Muscle of back (tissue), 13 donors: ENCODE measurements around the gene TUBD1. TPM values are rescaled to one million over a fixed set of nuclear protein-coding genes. Genes with fewer than 3 reads are reported as not detected.
"Not testable (repeated sequence)": the region's sequence is repeated elsewhere in the genome, so short reads cannot be mapped to it uniquely, and the experiment has no call there.

Experiments used
- DNase-seq, 3 donors: peaks; one replicate each; pipeline versions ENCODE4 v3.0.0 to v3.0.0-alpha.2; 2013
- long read RNA-seq, 9 donors: transcript quantifications; one replicate each; lab custom pipeline, GENCODE V29; 2026
- polyA plus RNA-seq, 10 donors: library from polyadenylated mRNA; unstranded; fragments of 120-200 nt; gene quantifications; one replicate each; pipeline ENCODE4 v1.2.1, GENCODE V29; 2013; ENCODE audit not compliant: insufficient read length in 10 of 10

TUBD1 gene, protein sequence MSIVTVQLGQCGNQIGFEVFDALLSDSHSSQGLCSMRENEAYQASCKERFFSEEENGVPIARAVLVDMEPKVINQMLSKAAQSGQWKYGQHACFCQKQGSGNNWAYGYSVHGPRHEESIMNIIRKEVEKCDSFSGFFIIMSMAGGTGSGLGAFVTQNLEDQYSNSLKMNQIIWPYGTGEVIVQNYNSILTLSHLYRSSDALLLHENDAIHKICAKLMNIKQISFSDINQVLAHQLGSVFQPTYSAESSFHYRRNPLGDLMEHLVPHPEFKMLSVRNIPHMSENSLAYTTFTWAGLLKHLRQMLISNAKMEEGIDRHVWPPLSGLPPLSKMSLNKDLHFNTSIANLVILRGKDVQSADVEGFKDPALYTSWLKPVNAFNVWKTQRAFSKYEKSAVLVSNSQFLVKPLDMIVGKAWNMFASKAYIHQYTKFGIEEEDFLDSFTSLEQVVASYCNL
- polyA plus RNA-seq, result 10 to 100 TPM in 4 of 10 donors, 1 to 10 TPM in 6; 6.7 to 12.7 (median 9.2) TPM
- long read RNA-seq, donor 1, result 0 reads
- long read RNA-seq, donor 2, partial matches to known transcripts, result 0 of 1 reads
- long read RNA-seq, donor 2, other reads (novel, unspliced or antisense), result 0 of 1 reads
- long read RNA-seq, donor 3, result 0 reads
- long read RNA-seq, donor 4, result 0 reads
- long read RNA-seq, donor 5, partial matches to known transcripts, result 25 of 34 reads
- long read RNA-seq, donor 5, other reads (novel, unspliced or antisense), result 8 of 34 reads
- long read RNA-seq, donor 6, partial matches to known transcripts, result 0 of 2 reads
- long read RNA-seq, donor 6, other reads (novel, unspliced or antisense), result 0 of 2 reads
- long read RNA-seq, donor 7, result 0 reads
- long read RNA-seq, donor 8, result 0 reads
- long read RNA-seq, donor 9, result 0 reads

DNA sequence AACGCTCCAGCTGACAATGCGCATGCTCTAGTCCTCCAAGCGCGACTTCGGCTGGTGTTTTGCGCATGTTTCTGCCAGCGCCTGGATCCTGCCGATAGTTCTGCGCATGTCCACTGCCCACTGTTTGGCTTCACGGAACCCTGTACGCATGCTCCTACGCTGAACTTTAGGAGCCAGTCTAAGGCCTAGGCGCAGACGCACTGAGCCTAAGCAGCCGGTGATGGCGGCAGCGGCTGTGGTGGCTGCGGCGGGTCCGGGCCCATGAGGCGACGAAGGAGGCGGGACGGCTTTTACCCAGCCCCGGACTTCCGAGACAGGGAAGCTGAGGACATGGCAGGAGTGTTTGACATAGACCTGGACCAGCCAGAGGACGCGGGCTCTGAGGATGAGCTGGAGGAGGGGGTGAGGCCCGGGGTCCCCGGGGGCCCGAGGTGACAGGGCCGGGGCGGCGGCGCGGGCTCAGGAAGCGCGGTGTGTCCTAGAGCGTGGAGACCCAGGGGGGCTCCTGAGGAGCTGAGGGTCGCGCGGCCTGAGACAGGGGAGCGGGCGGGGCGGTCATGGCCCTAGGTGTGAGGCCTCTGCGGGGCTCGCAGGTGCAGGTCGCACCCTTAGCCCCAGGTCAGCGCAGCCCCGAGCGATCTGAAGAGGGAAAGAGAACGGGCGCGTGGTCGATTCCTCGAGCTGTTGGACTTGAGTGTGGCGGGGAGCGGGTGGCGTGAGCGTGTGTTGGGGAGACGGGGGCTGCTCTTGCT is at the start of gene TUBD1, which contains the start of gene RPS6KB1:
Gene TUBD1 (minus strand): TSS at position 20 of the 752 bp plus-strand sequence. CDS start 1,941 bp downstream, outside the sequence.
Gene RPS6KB1 (plus strand): TSS at position 198 of the 752 bp plus-strand sequence. CDS start 64 bp downstream, at position 262.
- DNase-seq, result peak; percentile 99 to 100 (median 100)

GRCh38 chr17:59941131-59941530 is 48.4 kb upstream of the TUBD1 start:
- no peak for DNase-seq

DNA sequence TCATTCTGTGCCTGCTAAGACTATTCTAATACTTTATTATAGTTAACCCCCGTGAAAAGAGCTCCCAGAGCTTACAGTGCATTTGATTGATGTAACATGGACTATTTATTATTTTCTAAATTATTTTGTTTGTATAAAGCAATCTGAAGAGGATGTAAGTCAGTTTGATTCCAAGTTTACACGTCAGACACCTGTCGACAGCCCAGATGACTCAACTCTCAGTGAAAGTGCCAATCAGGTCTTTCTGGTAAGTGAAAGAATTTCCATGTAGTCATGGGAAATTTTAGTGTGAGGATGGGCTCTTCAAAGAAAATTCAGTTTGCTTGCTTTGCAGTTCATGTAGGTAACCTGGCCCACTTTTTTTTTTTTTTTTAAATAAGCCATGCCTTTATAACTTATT is 48.0 kb upstream of the TUBD1 start:
- not testable (repeated sequence) for DNase-seq

- not testable (repeated sequence) for DNase-seq
These were observed 40.6 kb upstream of the TUBD1 start for GRCh38 chr17:59933317-59933716.

DNA sequence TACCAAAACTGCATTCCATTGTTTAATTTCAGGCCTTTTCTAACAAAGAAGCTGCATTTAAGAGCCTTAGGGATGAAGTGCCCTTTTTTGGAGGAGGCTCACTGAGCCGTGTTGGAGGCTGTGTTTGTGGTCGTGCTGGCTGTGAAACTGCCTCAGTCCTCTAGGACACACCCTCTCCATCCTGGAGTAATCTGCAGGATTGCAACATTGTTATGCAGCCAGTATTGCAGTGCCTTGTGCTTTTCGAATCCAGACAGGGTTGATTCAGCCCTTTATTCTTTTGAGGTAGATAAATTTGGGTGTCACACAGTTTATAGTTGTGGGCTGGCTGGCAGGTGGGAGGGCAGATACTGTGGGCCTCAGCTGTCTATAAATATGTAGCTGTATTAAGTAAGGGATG is 38.0 kb upstream of the TUBD1 start:
- not testable (repeated sequence) for DNase-seq

GRCh38 chr17:59930121-59930520 is 37.4 kb upstream of the TUBD1 start:
- not testable (repeated sequence) for DNase-seq

DNA sequence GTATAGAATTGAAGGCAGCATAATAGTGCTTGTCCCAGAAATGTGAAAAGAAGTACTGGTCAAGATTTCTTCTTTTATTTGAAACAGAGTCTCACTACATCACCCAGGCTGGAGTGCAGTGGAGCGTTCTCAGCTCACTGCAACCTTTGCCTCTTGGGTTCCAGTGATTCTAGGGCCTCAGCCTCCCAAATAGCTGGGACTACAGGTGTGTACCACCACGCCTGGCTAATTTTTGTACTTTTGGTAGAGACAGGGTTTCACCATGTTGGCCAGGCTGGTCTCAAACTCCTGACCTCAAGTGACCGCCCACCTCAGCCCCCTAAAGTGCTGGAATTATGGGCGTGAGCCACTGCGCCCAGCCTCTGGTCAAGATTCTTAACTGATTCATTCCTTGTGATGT is 27.9 kb upstream of the TUBD1 start:
- not testable (repeated sequence) for DNase-seq

GRCh38 chr17:59916446-59916845 is 23.7 kb upstream of the TUBD1 start:
- no peak for DNase-seq

- DNase-seq, result peak in 2 of 3 donors; percentile 28 to 52
These were observed 21.6 kb upstream of the TUBD1 start for GRCh38 chr17:59914274-59914854.

- DNase-seq, result no peak
These were observed 14.7 kb upstream of the TUBD1 start for GRCh38 chr17:59907467-59907866.

DNA sequence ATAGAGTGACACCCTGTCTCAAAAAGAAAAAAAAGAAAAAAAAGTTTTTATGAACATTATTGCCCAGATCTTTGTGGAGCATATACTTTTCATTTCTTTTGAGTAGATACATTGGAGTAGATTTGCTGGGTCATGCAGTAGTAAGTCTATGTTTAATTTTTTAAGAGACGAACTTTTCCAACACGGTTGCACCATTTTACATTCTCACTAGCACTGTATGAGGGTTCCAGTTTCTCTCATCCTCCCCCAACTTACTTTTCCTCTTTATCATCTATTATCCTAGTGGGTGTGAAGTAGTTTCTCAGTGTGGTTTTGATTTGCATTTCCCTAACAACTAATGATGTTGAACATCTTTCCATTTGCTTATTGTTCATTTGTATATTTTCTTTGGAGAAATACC is 10.7 kb upstream of the TUBD1 start:
- DNase-seq, result no peak

GRCh38 chr17:59901604-59902003 is 8.9 kb upstream of the TUBD1 start:
- no peak for DNase-seq

GRCh38 chr17:59899099-59899498 is 6.4 kb upstream of the TUBD1 start:
- DNase-seq, result peak in 1 of 3 donors; percentile 47

DNA sequence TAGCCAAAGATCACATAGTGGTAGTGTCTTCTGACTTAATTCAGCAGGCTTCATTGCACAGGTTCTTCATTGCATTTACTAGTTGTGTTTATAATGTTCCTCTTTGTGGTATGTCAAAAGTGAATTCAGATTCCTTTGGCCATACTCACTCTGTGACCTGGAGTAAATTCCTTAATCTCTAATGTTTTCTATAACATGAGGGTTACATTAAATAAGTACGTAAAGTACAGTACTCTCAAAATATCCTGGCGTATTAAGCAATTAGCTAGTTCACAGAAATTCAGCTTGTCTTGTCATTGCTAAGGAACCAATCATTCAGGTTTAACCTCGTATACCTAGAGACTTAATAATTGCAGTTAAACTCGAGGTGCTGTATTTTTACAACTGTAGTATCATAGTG is 4.3 kb upstream of the TUBD1 start:
- DNase-seq, result no peak

DNA sequence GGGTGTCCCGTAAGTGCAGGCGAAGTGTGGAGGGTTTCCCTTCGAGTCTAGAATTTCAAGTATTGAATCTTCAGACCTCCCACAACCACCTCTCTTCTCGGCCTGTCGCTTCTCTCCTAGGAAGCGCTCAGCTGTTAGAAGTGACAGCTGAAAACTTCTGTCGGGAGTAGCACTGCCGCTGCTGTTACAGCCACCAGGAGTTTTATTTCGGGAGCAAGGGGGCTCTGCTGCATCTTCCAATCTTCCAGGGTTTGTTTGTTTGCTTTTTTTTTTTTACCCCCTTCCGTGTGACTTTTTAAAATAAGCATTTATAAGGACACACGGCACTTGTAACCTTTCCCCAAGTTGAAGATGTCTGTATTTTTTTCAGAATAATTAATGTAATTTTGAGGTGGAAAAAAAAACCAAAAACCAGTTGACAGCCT is 945 bp upstream of the TUBD1 start:
- DNase-seq, result peak; percentile 47 to 71 (median 53)

GRCh38 chr17:59892251-59892923 is 356 bp downstream of the TUBD1 start:
- DNase-seq, result peak in 1 of 3 donors; percentile 7

GRCh38 chr17:59890720-59891119 is 2.0 kb downstream of the TUBD1 start:
- DNase-seq, result no peak

GRCh38 chr17:59888145-59888750 is 4.5 kb downstream of the TUBD1 start:
- DNase-seq, result no peak

DNA sequence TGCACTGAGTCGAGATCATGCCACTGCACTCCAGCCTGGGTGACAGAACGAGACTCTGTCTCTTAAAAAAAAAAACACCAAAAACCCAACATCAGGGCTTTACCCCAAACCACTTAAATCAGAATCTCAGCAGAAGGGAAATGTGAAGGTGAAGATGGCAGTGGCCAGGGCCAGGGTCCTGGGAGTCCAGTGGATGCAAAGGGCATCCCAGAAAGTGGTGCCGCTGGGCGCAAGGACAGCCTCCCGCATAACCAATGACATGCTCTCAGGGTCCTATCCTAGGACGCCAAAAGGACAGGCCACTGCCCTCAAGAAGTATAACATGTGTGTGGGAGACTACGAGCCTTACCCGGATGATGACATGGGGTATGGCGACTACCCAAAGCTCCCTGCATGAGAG is 7.9 kb downstream of the TUBD1 start:
- no peak for DNase-seq

GRCh38 chr17:59878624-59879023 is 14.1 kb downstream of the TUBD1 start:
- no peak for DNase-seq
